Activated T-cell treated with anti-CD3 and anti-CD28 coated beads for 4 hours (primary cell): ENCODE measurements around the gene SUPT5H.
"Not testable (repeated sequence)": the region's sequence is repeated elsewhere in the genome, so short reads cannot be mapped to it uniquely, and the experiment has no call there.

Source experiments
- DNase-seq: peaks from one replicate; pipeline ENCODE4 v3.0.0-alpha.2; 2020

Gene SUPT5H

GRCh38 chr19:39469036-39469435 is 23.7 kb downstream of the SUPT5H start:
- no peak for DNase-seq

- DNase-seq: no peak
Observed at GRCh38 chr19:39469567-39469966, 24.2 kb downstream of the SUPT5H start.

GRCh38 chr19:39470724-39471339 is 25.4 kb downstream of the SUPT5H start:
- no peak for DNase-seq

- DNase-seq: no peak
Observed at GRCh38 chr19:39471756-39472536, 26.6 kb downstream of the SUPT5H start.

GRCh38 chr19:39472746-39473442 is 27.5 kb downstream of the SUPT5H start:
- DNase-seq: no peak

GRCh38 chr19:39473443-39473960 is 28.1 kb downstream of the SUPT5H start:
- no peak for DNase-seq

GRCh38 chr19:39474139-39474620 is 28.8 kb downstream of the SUPT5H start:
- peak; percentile 69 for DNase-seq

GRCh38 chr19:39475748-39476147 is 30.4 kb downstream of the SUPT5H start:
- no peak for DNase-seq

GRCh38 chr19:39479319-39479801 is 34.0 kb downstream of the SUPT5H start:
- not testable (repeated sequence) for DNase-seq

GRCh38 chr19:39479916-39480315 is 34.5 kb downstream of the SUPT5H start:
- no peak for DNase-seq

- DNase-seq: peak; percentile 97
Observed at GRCh38 chr19:39480337-39481228, 35.2 kb downstream of the SUPT5H start, which contains the start of gene TIMM50. Gene TIMM50 (plus strand): TSS chr19:39480838. CDS start chr19:39480854, 16 bp downstream.

- DNase-seq: no peak
Observed at GRCh38 chr19:39481229-39481545, 35.8 kb downstream of the SUPT5H start.

- no peak for DNase-seq
Observed at GRCh38 chr19:39481676-39482075, 36.3 kb downstream of the SUPT5H start.

- no peak for DNase-seq
Observed at GRCh38 chr19:39483141-39483540, 37.8 kb downstream of the SUPT5H start.

- no peak for DNase-seq
Observed at GRCh38 chr19:39489756-39490155, 44.4 kb downstream of the SUPT5H start.

GRCh38 chr19:39492225-39492624 is 46.8 kb downstream of the SUPT5H start:
- no peak for DNase-seq

GRCh38 chr19:39492788-39493187 is 47.4 kb downstream of the SUPT5H start:
- no peak for DNase-seq

- DNase-seq: no peak
Observed at GRCh38 chr19:39494661-39495060, 49.3 kb downstream of the SUPT5H start.

- no peak for DNase-seq
Observed at GRCh38 chr19:39496063-39496462, 50.7 kb downstream of the SUPT5H start.

- DNase-seq: no peak
Observed at GRCh38 chr19:39497701-39497995, 52.3 kb downstream of the SUPT5H start.

GRCh38 chr19:39497996-39498797 is 52.8 kb downstream of the SUPT5H start:
- DNase-seq: no peak
